Measurements from ENCODE around the gene SENP3.

Gene SENP3

DNA sequence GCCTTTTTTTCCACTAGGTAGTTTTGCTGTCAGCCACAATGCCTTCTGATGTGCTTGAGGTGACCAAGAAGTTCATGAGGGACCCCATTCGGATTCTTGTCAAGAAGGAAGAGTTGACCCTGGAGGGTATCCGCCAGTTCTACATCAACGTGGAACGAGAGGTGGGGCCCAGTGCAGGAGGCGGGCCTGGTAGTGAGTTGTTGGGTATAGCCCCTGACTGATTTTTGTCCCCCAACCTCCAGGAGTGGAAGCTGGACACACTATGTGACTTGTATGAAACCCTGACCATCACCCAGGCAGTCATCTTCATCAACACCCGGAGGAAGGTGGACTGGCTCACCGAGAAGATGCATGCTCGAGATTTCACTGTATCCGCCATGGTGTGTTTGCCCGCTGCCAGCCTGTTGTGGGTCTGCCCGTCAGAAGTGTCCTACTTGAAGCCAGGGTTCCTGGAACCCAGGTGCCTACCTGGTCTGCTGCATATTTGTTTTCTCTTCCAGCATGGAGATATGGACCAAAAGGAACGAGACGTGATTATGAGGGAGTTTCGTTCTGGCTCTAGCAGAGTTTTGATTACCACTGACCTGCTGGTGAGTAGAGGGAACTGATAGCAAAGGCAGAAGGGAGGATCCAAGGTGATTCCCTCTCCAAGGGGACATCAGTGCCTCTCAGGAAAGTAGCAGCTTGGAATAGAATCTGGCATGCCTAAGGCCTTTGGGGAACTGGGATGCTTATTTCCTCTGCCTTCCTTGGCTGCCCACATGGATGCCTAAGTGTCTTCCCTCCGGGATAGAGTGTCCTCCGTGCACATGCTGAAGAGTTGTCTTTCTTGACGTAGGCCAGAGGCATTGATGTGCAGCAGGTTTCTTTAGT, 15.8 kb downstream of the SENP3 start:
- DNase-seq (ENCODE audit: low read depth), result no peak

DNA sequence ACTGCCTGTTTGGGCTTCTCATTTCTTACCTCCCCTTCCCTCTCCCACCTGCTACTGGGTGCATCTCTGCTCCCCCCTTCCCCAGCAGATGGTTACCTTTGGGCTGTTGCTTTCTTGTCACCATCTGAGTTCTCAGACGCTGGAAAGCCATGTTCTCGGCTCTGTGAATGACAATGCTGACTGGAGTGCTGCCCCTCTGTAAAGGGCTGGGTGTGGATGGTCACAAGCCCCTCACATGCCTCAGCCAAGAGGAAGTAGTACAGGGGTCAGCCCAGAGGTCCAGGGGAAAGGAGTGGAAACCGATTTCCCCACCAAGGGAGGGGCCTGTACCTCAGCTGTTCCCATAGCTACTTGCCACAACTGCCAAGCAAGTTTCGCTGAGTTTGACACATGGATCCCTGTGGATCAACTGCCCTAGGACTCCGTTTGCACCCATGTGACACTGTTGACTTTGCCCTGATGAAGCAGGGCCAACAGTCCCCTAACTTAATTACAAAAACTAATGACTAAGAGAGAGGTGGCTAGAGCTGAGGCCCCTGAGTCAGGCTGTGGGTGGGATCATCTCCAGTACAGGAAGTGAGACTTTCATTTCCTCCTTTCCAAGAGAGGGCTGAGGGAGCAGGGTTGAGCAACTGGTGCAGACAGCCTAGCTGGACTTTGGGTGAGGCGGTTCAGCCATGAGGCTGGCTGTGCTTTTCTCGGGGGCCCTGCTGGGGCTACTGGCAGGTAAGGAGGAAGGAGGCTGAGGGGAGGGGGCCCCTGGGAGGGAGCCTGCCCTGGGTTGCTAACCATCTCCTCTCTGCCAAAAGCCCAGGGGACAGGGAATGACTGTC, 17.5 kb downstream of the SENP3 start, which contains the start of gene CD68:
TSS of gene CD68 (plus strand) at position 638 of the 833 bp plus-strand sequence. CDS start at position 678, 40 bp downstream.
- DNase-seq (ENCODE audit: low read depth), result peak; percentile 75

DNA sequence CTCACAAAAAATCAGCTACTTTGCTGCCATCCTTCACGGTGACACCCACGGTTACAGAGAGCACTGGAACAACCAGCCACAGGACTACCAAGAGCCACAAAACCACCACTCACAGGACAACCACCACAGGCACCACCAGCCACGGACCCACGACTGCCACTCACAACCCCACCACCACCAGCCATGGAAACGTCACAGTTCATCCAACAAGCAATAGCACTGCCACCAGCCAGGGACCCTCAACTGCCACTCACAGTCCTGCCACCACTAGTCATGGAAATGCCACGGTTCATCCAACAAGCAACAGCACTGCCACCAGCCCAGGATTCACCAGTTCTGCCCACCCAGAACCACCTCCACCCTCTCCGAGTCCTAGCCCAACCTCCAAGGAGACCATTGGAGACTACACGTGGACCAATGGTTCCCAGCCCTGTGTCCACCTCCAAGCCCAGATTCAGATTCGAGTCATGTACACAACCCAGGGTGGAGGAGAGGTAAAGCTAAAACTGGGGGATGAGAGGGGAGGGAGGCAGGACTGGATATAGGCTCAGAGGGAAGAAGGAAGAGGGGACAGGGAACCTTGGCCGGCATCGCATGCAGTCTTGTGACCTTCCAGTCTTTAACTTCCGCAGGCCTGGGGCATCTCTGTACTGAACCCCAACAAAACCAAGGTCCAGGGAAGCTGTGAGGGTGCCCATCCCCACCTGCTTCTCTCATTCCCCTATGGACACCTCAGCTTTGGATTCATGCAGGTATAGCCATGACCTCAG, 18.3 kb downstream of the SENP3 start:
- DNase-seq (ENCODE audit: low read depth), result no peak

DNA sequence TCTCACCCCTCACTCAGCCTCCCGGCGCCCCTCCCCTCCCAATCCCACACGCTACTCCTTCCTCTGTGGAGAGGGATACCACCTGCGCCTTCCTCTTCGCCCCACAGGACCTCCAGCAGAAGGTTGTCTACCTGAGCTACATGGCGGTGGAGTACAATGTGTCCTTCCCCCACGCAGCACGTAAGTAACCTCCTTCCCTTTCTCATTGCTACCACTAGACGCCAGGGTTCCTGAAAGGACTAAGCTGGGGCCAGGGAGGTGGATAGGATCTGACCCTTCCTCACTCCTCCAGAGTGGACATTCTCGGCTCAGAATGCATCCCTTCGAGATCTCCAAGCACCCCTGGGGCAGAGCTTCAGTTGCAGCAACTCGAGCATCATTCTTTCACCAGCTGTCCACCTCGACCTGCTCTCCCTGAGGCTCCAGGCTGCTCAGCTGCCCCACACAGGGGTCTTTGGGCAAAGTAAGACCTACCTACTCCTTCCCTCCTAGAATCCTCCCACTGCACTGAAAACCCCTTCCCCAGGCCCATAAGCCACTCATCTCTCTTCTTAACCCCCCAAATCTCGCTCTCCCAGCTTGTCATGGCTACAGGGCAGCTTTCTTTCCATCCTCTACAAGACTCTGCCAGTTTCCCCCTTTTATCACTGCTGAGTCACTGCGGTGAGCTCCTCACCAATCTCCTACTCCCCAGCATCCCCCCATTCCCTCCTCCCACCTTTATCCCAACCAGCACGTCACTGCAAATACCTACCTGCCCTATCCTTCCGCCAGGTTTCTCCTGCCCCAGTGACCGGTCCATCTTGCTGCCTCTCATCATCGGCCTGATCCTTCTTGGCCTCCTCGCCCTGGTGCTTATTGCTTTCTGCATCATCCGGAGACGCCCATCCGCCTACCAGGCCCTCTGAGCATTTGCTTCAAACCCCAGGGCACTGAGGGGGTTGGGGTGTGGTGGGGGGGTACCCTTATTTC, 19.2 kb downstream of the SENP3 start:
- DNase-seq (ENCODE audit: low read depth), result no peak

DNA sequence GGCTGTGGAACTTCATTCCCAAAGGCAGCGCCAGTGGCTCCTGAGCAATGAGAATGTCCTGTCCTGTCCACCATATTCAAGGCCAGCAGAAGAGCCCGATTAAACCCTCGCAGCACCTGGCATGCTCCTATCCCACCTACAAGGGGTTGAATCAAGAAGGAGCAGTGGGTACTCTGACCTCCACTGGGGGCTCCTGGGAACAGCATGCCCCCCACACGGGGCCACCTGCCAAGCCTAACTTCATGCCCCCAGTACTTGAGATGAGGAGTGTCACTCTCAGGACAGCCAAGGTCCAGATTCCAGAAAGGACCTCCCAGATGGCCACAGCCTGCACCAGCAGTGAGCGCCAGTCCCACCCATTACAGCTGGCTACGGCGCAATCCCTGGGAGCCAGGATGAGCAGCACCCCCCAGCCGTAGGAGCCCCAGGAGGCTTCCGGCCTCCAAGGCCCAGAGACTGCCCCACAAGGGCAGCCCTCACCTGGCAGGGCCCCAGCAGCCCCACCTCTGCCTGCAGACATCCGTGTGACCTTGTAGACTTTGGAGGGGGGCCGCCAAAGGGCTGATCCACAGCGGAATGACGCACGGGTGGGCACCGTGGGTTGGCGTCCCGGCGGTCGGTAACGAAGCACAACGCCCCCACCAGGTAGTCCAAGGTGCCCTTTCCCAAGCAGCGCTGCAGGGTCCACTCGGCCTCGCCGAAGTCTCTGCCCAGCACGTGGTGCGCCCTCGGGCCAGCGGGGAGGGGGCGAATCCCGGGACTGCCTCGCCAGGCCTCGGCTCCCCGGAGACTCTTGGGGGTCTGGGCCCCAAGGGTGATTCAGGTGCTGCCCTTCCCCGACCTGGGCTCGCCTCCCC, 20.9 kb downstream of the SENP3 start:
- DNase-seq (ENCODE audit: low read depth), result no peak

DNA sequence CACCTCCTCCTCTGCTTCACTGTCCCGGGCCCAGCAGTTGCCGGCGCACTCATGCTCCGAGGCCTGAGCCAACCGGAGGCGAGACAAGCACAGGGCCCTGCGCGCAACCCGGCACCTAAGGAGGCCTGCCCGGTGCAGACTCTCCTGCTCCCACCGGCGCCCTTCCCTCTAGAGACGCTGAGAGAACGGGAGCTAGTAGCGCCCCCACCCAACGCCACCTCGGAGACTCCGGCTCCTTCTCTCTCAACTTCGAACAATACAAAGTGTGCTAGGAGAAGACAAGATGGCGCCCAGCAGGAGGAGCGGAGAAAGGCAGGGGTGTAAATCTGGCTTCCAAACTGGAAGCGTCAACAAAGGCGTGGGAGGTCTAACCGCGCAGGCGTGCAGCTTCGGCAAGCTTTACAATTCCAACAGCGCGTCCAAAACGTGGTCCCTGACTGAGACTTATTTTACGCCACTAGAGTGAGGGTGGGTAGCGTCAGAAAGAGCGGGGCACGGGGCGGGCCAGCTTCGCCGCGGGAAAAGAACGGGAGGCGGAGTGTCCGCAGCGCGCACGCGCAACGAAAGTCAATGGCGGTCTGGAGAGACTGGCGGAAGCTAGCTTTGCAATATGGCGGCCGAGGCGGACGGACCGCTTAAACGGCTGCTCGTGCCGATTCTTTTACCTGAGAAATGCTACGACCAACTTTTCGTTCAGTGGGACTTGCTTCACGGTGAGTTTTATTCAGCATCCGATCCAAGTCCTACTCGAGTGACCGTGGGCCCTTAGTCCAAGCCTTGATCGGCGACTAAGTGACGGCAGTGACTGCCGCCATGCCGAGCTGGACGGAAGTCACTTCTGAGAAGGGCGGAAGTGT, 21.8 kb downstream of the SENP3 start, which contains the start of gene MPDU1:
TSS of gene MPDU1 (plus strand) at position 600 of the 857 bp plus-strand sequence. CDS start at position 611, 11 bp downstream.
- peak; percentile 96 for DNase-seq (ENCODE audit: low read depth)

DNA sequence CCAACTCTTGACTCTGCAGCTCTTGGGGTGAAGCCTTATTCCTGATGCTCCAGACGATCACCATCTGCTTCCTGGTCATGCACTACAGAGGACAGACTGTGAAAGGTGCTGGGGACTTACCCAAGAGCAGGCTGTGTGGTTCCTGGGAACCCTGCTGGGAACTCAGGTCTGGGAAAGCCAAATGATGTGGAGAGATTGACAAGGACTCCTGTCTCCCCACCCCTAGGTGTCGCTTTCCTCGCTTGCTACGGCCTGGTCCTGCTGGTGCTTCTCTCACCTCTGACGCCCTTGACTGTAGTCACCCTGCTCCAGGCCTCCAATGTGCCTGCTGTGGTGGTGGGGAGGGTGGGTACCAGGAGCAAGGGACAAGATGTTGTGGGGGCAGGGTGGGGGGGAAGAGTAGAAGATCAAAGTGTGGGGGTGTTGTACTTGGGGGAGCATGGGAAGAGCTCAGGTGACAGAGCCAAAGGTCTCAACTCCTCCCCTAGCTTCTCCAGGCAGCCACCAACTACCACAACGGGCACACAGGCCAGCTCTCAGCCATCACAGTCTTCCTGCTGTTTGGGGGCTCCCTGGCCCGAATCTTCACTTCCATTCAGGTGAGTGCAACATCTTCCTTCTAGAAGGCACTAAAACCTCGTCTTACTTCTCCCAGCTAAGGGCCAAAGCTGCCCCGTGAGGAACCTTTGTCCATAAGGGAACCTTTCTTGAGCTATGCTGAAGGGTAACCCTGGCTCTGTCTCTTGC, 25.1 kb downstream of the SENP3 start:
- no peak for DNase-seq (ENCODE audit: low read depth)

DNA sequence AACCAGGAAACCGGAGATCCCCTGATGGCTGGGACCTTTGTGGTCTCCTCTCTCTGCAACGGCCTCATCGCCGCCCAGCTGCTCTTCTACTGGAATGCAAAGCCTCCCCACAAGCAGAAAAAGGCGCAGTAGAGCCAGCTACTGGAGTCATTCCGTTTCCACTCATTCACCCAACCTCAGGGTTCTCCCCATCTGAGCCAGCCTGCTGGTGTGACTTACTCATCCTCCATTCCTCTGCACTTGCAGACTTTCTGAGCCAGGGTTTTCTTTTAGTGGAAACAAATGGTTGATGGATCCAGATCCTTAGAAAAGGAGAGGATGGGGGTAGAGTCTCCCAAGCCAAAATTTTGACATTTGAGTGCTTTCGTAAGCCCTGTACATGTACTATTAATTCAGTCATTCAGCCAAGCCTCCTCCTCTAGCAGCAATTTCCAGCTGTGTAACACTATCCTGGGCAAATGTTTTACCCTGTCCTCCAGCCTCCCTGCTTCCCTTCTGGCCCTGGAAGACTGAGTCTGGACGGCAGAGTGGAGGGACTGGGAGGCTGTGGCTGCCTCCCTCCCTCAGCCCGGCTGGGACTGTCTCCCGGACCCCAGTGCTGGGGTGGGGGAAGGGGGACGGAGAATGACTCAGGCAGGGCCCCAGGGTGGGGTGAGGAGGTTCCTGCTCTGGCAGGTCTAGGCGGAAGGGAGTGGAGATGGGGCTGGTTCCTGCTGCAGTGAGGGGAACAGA, 25.9 kb downstream of the SENP3 start:
- peak; percentile 76 for DNase-seq (ENCODE audit: low read depth)

DNA sequence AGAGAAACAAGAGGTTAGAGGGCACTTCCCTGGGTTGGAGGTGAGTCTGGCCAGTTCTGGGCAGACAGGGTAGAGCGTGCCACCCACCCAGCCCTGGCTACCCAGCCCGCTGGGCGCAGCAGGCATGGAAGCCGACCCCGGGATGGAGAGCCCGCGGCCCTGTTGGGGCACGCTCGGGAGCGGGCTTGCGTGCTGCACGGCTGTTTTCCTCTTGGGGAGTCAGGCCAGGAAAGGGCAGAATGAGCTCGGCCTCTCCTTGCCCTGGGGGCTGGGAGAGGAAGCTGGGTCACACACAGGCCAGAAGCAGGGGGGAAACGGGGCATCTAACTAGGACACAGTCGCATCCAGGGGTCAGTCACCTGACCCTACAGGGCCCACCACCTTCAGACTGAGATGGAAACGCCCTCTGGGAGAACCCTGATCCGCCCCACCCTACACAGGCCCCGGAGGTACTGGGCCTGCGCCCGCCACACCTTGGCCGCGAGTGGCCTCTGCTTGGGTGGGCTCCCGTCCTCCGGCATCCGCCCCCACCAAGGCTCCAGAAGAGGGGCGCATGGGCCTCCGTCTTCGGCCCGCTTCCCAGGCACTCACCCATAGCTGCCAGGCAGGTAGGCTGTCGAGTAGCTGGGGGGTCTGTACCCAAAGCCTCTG, 27.0 kb downstream of the SENP3 start:
- DNase-seq (ENCODE audit: low read depth), result no peak

DNA sequence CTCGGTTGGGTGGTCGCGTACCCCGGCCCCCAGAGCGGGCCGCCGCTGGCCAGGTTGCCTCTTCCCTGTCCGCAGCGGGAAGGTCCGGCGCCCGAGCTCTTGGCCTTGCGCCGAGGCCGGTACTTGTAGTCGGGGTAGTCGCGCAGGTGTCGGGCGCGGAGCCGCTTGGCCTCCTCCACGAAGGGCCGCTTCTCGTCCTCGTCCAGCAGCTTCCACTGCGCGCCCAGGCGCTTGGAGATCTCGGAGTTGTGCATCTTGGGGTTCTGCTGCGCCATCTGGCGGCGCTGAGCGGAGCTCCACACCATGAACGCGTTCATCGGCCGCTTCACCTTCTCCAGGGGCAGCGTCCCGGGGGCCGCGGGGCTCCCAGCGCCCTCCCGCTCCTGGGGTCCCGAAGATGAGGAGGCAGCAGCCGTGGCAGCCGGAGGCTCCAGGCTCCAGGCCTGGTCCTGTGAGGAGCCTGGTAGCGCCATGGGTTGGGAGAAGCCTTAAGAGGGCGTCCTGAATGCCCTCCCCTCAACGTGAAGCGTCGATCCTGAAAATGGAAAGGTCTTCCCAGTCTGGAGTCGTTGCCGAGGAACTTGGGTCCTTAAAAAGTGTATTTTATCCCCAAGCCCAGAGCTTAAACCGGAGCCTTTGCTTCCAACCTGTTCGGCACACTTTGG, 27.6 kb downstream of the SENP3 start:
- peak; percentile 75 for DNase-seq (ENCODE audit: low read depth)

DNA sequence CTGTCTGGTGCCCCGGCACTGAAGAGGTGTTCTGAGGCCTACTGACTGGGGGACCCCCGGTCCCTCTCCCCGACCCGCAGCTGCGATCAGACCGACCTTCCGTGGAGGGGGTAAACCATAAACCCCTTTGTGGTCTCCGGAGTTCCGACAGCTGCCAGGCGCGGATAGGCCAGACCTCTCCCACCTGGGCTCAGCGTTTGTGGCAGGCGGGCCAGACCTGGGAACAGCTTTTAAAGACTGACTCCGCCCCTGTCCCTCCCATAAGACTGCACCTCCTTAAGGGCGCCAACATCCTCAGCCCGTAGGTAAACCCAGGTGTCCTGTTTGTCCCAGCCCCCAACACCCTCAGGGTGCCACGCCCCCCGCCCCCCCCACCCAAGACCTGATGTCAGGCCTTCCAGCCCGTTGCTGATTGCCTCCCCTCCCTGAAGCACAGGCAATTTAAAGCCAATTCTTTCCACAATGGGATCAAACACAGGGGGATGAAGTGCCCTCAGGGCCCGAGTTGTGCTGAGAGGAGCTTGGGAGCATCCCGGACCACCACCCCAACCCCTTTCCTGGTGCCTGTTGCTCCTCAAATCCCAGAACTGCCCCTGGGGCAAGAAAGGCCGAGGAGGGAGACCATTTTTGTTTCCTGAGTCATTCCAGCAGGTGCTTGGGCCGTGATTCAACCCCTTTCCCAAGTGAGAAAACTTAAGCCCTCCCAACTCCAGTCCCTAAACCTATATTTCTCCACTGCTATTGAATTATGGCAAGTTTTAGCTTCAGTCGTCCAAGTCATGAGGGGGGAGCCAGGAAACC, 28.4 kb downstream of the SENP3 start, which contains the start of gene SOX15:
TSS of gene SOX15 (minus strand) at position 204 of the 801 bp plus-strand sequence. CDS start 418 bp downstream, outside the sequence.
- no peak for DNase-seq (ENCODE audit: low read depth)

DNA sequence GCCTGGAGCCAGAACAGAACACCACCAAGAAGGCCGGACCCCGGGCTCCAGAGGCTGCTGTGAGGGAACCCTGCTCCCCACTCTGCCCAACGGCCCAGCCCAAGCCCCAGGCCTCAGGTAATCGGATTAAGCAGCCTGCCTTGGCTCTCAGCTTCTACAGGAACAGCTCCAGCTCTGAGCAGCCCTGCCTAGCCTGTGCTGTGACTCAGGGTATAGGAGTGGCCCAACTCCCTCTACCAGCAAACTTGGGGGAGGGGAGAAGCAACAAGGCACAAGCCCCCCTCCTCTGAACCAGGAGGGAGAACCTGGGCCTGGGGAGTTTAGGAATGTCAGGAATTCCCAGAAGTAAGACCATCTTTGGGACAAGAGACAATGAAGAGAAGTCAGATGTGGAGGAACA, 29.0 kb downstream of the SENP3 start:
- no peak for DNase-seq (ENCODE audit: low read depth)

DNA sequence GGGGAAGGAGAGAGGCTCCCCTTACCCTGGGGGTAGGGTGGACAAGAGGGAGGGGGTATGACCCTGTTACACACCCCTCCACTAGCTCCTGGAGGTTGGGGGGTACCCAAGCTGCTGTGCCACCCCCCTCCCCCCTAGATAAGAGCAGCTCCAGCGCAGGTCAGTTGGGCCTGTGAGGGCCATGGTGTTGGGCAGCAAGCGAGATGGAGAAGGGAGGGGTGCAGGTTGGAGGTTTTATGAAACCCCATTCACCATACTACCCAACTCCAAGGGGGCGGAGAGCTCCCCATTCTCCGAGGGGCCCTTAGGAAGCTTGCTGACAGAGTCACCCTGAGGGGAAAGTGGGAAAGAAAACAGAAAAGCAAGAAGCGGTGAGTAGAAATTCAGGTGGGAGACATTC, 29.9 kb downstream of the SENP3 start:
- DNase-seq (ENCODE audit: low read depth), result no peak

DNA sequence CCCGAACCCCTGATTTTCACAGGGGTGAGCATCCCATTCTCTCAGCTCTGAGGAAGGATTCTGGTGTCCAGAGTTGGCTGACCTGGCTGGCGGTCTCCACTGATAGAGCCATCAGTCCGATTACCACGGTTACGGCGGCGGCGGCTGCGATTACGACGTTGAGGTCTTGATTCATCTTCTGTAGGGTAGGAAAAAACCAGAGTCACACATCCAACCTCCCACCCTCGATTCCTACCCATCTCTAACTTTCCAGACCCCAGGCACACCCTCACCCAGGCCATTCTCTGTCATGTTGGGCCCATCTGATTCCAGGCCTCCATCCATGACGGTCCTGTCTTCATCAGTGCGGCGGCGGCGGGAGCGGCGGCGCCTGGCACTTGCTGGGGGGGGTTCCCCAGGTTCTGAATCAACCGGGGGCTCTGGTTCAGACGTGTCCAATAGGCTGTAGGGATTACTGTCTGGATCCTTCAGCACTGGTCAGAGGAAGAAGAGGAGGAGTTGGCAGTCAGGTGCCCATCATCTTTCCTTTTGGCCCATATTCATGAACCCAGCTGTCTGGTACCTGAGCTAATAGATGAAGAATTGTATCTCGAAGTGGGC, 30.8 kb downstream of the SENP3 start:
- no peak for DNase-seq (ENCODE audit: low read depth)

DNA sequence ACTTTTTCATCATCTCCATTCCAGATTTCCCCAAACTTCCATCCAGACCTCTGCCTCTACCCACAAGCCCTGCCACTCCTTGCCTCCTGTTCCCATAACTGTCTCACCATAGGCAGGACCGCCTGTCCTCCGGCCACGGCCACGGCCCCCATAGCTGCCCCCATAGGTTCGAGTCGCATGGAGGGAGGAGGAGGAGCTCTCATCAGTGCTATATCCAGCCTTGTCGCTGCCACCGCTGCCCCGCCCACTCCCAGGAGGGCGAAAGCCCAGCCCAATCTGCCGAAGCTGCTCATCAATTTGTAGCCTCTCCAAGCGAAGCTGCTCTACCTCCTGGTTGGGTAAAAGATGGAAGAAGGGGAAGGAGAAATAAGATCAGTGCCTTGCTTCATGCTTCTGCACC, 31.6 kb downstream of the SENP3 start:
- no peak for DNase-seq (ENCODE audit: low read depth)

Measured in fibroblast of the conjunctiva (primary cell).